CD4-positive, alpha-beta T cell treated with Interleukin-6 for 4 hours (primary cell): ENCODE data around the gene ULBP1.
"Not testable (repeated sequence)": the region's sequence is repeated elsewhere in the genome, so short reads cannot be mapped to it uniquely, and the experiment has no call there.

ENCODE experiments used
- DNase-seq: peaks from one replicate; pipeline ENCODE4 v3.0.0-alpha.2; 2020; ENCODE audit warnings: mixed read lengths

Gene ULBP1

DNA sequence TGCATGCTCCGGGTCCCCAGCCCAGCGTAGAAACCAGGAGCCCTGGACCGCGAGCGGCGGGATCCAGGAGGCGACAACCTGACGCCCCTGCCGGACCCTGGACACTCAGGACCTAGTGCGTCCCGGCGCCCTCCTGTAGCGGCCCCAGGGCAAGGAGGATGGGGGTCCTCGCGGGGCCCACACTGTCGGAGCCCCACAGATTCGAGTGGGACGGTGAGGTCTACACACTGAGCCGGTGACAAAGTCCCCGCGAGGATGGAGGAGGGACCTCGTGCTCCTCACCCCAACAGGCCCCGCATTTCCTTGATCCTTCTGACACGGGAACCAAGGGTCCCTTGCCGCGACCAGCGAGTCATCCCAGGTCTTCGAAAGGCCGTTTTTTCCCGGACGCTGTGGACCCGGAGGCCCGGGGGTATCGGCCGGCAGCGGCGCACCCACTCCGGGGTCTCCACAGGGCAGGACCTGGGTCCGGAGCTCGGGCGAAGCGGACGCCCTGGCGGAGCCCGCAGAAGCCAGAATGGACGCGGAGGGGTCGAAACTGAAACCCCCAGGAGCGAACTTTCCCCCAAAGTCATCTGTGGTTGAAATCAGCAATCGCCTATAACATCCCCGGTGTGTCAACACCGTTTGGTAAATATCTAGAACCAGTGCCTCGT is 9.3 kb upstream of the ULBP1 start:
- not testable (repeated sequence) for DNase-seq

DNA sequence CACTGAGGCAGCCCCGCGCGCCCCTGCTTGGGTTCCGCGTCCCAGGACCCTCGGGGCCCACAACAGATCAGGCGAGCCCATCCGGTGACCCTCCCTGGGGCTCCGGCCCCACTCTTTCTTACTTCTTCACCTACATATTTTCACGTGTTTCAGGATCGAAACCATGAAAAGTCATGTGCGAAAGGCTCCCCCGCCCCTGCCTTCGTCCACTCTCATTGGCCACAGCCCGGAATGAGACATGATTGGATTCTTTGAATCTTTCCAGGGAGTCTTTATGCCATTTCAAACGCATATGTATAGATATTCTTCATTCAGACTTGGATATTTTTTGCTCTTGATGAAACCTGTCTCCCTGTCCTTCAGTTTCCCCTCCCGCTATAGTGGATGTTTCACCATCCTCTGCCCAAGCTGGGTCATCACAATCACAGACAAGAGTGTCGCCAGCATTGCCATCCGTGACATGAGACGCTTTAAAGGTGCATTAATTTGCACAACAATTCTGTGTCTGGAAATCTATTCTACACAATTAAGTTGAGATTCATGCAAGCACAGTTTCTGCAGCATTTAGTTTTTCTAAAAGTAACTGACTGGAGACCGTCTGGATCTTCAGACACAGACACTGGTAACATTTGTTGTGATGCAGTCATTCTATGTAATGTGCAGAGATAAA is 8.6 kb upstream of the ULBP1 start:
- DNase-seq = not testable (repeated sequence)

GRCh38 chr6:149955654-149956317 is 8.0 kb upstream of the ULBP1 start:
- not testable (repeated sequence) for DNase-seq

DNA sequence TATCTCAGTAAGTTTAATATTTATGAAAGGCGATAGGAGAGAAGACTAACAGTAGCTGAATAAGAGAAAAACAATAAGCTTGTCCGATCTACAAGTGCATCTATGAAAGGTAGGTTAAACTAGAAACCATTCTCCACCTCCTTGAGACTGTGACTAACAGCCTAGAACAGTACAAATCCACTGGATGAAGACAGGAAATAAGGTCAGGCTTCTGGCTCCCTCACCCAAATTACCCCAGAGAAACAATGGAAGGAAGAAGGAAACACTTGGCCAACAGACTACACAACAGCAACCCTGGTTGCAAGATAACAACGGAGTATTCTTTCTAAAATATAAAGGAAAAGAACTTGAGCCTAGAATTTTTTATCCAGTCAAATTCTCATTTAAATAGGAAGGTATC is 5.6 kb upstream of the ULBP1 start:
- not testable (repeated sequence) for DNase-seq

DNA sequence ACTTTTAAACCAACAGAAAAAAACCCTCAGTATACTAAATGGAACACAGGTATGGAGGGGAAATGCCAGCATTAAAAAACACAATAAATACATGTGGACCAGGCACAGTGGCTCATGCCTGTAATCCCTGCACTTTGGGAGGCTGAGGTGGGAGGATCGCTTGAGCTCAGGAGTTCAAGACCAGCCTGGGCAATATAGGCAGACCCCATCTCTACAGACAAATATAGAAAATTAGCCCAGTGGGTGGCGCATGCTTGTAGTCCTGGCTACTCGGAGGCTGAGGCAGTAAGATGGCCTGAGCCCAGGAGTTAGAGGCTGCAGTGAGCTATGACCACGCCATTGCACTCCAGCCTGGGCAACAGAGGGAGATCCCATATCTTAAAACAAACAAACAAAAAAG is 3.9 kb upstream of the ULBP1 start:
- not testable (repeated sequence) for DNase-seq

GRCh38 chr6:149960488-149960887 is 3.3 kb upstream of the ULBP1 start:
- DNase-seq = no peak

GRCh38 chr6:149961728-149962425 is 1.9 kb upstream of the ULBP1 start:
- DNase-seq = peak; percentile 56

DNA sequence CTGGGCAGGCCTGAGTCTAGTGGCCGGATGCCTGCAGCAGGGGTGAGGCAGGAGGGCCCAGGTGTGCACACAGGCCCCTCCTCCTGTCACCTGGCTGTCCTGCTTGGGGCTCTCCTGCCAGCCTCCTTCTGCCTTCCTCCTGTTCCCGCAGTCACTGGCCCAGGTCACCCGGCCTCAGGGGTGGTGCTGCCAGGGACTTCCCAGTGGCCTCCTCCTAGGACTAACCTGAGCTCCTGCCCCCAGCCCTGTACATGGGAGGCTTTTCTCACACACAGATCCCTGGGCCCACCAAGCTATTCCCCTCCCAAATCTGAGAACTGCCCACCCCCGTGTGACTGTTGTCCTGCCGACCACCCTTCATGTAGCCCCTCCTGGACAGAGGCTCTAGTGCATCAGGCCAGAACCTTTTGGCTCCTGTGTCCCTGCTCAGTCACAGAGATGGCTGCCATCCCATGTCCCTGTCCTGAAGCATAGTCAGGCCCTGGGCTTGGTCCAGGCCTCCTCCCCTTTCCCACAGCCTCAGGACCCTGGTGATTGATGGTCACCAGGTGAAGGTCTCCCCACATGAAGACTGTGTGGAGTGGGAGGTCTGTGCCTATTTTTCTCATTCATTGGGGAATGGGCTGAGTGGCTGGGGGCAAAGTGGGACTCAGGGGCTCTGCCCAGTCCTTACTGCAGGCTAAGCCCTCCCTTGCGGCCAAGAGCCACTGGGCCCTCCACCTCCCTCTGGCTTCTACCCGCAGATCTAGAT is 1.1 kb upstream of the ULBP1 start:
- no peak for DNase-seq

- no peak for DNase-seq
Measured at GRCh38 chr6:149963212-149963461, 606 bp upstream of the ULBP1 start.

- peak; percentile 44 for DNase-seq
Measured at GRCh38 chr6:149964308-149965193, 808 bp downstream of the ULBP1 start.

DNA sequence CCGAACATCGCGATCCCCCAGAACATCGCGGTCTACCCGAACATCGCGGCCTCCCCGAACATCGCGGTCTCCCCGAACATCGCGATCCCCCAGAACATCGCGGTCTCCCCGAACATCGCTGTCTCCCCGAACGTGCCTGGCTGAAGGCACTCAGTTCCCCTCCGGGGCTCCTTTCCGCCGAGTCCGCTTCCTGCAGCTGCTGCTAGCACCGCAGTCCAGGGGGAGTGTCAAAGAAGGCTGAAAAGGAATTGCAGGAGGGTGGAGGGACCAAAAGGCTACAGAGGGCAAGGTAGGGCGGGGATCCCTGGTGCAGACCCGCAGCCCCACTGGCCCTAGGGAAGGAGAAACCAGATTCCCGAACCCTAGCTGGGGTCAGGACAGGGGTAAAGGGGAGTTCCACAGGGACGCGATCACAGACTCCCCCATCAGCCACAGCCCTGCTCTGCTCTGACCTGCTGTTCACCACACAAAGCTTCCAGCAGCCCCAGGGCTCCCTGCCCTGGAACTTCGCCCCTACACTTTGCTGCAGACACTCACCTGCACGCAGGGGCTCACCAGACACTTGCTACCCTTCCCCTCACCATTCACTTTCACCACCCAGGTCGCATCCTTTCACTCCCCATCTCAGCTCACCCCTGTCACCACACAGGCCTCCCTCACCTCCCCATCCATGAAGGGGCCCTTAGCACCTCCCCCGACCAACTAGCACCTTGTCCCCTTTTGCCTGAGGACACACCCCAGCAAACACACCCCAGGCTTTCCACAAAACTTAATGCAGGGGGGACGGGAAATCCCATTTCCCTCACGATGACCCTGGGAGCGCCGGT is 1.7 kb downstream of the ULBP1 start:
- DNase-seq = peak; percentile 49

DNA sequence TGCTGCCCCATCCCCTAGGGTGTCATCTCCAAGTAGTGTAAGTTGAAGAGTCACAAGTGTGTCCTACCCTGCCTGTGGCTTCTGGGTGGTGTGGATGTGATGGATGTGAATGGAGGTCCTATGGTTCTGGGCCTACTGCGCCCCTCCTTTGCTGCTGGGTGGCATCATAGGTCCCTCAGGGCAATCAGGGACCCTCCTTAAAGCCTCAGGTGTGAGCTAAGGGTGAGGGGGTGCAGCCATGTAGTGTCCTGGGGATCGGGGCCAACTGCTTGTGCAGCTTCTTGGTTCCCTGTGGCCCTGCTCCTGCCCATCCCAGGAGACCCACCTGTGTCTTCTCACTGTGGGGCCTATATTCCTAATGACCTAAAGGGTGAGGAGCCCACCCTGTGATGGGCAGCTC is 2.6 kb downstream of the ULBP1 start:
- DNase-seq = not testable (repeated sequence)

DNA sequence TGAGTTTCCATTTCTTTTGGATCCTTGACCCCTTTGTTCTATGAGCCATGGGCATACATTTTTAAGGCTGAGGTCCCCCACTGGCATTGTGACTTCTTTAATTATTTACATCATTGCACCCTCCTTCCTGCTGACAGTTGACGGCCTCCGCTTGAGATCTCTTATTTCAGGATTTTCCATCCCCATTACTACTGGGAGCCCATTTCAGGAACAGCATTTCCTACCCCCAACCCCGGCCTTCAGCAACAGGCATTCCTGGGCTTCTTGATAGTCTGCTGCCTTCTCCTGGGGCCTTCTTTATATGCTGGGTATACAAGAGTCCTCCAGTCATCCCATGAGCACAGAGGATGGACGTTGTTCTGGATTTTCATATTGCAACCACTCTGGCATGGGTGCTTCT is 3.8 kb downstream of the ULBP1 start:
- DNase-seq = no peak

- not testable (repeated sequence) for DNase-seq
Measured at GRCh38 chr6:149967999-149968398, 4.3 kb downstream of the ULBP1 start.

GRCh38 chr6:149968909-149969308 is 5.2 kb downstream of the ULBP1 start:
- DNase-seq = not testable (repeated sequence)

GRCh38 chr6:149969635-149970034 is 5.9 kb downstream of the ULBP1 start:
- no peak for DNase-seq

DNA sequence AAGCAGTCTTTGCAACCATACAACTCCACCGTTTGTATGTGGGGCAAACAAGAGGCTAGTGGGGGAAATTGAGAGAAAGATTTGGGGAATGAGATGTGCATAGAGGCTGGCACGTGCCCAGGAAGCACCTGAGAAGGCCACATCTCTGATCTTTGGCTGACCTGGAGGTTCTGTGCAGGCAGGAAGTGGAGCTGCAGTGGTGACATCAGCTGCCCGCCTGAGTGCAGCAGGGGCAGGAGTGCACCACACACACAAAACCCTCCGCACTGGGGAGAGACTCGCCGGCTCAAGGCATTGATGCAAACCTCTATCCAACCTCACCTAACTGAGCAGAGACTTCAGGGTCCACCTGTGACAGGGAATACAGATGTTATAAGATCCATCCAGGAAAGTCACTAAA is 10.7 kb downstream of the ULBP1 start:
- DNase-seq = not testable (repeated sequence)

DNA sequence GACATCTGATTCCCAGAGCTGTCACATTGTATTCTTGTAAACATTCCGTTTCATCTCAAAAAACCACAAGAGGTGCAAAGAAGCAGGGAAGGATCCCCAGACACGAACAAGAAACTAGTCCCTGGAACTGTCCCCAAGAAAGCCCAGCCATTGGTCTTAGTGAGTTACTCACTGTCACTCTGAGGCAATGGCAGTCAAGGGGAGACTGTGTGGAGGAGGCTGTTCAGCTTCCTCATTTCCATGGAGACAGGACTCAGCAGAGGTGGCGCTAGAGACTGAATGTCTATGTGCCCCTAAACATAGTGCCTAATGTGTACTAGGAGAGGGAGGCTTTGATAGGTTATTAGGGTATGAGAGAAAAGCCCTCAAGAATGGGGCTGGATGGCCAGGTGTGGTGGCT is 11.1 kb downstream of the ULBP1 start:
- no peak for DNase-seq

GRCh38 chr6:149975400-149975799 is 11.7 kb downstream of the ULBP1 start:
- DNase-seq = no peak

- no peak for DNase-seq
Measured at GRCh38 chr6:149977221-149977620, 13.5 kb downstream of the ULBP1 start.

- no peak for DNase-seq
Measured at GRCh38 chr6:149978610-149979009, 14.9 kb downstream of the ULBP1 start.
